ENCODE measurements around the gene CDX1. TPM values are rescaled to one million over a fixed set of nuclear protein-coding genes. Genes with fewer than 3 reads are reported as not detected.

Gene CDX1
- total and polyA plus RNA-seq, 3 donors from 2014 or later: 3.4 to 5.2 (median 3.4) TPM

DNA sequence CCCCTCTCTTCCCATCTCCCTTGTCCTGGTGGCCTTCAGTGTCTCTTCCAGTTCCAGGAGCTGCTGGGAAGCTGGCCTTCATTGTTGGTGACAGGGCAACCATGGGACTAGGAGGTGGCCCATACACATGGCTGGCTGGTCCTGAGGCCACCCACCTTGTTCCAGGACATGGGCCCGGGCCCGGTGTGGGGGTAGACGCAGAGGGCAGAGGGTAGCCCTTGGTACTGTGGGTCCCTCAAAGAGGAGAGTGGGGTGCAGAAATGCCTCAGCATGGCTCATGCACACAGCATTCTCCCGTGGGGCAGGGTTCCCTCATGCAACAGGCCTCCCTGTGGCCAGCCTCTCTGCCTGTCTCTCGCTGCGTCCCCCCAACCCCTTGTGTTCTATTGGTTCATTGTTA, 44.1 kb downstream of the CDX1 start:
- Histone ChIP-seq H3K4me3 (no peak overlapping the region), H3K4me1 (no peaks in the 10 kb centered on the region), H3K27ac (no peak overlapping the region), H3K9me3 (no peaks in the 10 kb centered on the region), H3K27me3 (no peaks in the 10 kb centered on the region), H3K36me3 (ENCODE audit: low read depth, missing control alignments) (no peaks in the 10 kb centered on the region)
- intact Hi-C loops (cut with DNase I; ENCODE audit: low total_unique reads): loop anchor here (10.0 kb wide), 1 partner anchor 86 kb away; no protein-coding TSS in a partner anchor
- DNase-seq: no peak
- TF ChIP-seq POLR2A (IDR thresholded peaks at IDR 0.05): no peak
- TF ChIP-seq, protein P1, sequence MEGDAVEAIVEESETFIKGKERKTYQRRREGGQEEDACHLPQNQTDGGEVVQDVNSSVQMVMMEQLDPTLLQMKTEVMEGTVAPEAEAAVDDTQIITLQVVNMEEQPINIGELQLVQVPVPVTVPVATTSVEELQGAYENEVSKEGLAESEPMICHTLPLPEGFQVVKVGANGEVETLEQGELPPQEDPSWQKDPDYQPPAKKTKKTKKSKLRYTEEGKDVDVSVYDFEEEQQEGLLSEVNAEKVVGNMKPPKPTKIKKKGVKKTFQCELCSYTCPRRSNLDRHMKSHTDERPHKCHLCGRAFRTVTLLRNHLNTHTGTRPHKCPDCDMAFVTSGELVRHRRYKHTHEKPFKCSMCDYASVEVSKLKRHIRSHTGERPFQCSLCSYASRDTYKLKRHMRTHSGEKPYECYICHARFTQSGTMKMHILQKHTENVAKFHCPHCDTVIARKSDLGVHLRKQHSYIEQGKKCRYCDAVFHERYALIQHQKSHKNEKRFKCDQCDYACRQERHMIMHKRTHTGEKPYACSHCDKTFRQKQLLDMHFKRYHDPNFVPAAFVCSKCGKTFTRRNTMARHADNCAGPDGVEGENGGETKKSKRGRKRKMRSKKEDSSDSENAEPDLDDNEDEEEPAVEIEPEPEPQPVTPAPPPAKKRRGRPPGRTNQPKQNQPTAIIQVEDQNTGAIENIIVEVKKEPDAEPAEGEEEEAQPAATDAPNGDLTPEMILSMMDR (IDR thresholded peaks at IDR 0.05): no peak
- 77 to 83% methylated on average over 6 of the region's 6 CpGs for WGBS, 2 donors

DNA sequence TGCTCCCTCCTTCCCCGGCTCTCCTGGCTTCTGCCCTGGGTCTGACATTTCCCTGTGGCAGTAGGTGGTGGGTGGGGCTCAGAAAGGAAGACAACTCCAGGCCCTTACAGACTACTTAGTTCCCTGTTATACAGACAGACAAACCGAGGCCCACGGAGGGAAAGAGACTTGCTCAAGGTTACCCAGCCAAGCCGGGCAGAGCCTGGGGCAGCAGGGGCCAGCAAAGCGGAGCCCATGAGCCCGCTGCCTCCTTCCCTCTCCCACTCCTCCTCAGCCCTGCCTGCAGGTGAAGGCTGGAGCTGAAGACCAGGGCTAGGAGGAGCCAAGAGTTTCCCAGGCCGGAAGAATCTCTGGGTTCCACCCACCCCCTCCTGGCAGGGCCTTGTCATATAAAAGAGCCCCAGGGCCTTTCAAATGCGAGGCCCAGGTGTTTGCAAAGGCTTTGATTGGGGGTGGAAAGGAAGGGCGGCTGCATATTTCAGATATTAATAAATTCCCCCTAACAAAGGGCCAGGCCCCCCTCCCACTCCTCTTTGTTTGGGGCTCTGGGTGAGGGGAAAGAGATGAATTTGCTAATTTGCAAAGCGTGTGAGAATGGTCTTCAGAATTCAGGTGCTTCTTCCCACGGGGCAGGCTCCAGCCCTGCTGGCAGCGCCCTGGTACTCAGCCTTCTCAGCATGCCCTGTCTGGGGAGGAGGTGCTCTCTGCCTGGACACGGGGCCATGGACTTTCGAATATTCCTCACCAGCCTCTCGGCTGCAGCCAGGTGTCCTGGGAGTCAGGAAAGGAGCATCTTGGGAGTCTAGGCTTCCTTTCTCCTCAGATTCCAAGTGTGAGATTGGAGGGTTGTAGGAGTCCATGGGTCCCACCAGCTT, 44.8 kb downstream of the CDX1 start:
- H3K4me3 ChIP-seq: no peak overlapping the region
- DNase-seq: no peak
- no peaks in the 10 kb centered on the region for H3K27me3 ChIP-seq
- 80 to 91% methylated on average over 15 of the region's 15 CpGs for WGBS, 2 donors
- H3K27ac ChIP-seq: no peak overlapping the region
- intact Hi-C loops (cut with DNase I; ENCODE audit: low total_unique reads): loop anchor here (2.0 to 10.0 kb wide), 2 partner anchors 51 to 87 kb away; no protein-coding TSS in a partner anchor
- H3K36me3 ChIP-seq (ENCODE audit: low read depth, missing control alignments): no peaks in the 10 kb centered on the region
- TF ChIP-seq, protein P1 (IDR thresholded peaks at IDR 0.05): no peak
- TF ChIP-seq POLR2A (IDR thresholded peaks at IDR 0.05): no peak
- H3K4me1 ChIP-seq: no peaks in the 10 kb centered on the region
- H3K9me3 ChIP-seq: no peaks in the 10 kb centered on the region

DNA sequence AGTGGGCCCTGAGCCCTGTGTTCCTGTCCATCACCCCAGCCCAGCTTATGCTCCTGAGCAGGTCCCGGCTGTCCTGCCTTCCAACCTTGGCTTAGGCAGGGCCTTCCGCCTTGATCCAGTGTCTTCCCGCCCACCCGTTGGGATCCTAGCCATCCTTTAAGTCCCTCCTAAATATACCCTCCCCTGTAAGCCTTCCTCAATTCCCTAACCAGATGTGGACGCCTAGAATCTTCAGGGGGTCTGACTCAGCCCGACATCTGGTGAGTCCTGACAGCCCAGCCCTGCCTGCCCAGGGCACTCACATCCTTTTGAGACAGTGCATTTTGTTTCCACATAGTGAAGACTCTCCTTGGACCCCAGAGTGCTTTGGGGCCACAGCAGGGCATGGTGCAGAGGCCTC, 47.0 kb downstream of the CDX1 start:
- no peak overlapping the region for H3K4me3 ChIP-seq
- no peaks in the 10 kb centered on the region for H3K4me1 ChIP-seq
- intact Hi-C loops (cut with DNase I; ENCODE audit: low total_unique reads): loop anchor here (2.0 to 10.0 kb wide), 2 partner anchors 53 to 89 kb away; no protein-coding TSS in a partner anchor
- DNase-seq: no peak
- no peaks in the 10 kb centered on the region for H3K27me3 ChIP-seq
- WGBS, 2 donors: 76 to 90% methylated on average over 5 to 6 of the region's 6 CpGs
- H3K27ac ChIP-seq: no peak overlapping the region
- H3K36me3 ChIP-seq (ENCODE audit: low read depth, missing control alignments): no peaks in the 10 kb centered on the region
- no peaks in the 10 kb centered on the region for H3K9me3 ChIP-seq
- no peak for TF ChIP-seq POLR2A (IDR thresholded peaks at IDR 0.05)
- TF ChIP-seq, protein P1 (IDR thresholded peaks at IDR 0.05): no peak

DNA sequence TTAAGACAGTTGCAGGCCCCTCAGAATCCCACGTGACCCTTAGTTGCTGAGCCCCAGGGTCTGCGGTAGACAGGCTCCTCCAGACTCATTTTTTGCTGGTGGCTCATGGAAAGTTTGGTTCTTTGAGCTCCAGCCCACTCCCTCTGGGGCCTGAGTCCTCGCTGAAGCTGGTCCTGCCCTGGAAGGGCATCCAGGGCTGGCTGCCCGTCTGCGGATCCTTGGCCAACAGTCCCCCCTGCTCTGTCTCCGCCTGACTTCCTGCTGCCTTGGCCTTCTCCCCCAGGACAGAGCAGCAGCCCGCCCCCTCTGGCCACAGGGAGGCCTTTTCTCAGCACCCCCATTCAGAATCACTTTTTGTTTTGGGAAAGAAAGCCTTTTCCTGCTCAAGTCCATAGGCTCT, 47.7 kb downstream of the CDX1 start:
- WGBS, 2 donors: 65 to 67% methylated on average over 7 of the region's 7 CpGs
- H3K27ac ChIP-seq: no peak overlapping the region
- no peaks in the 10 kb centered on the region for H3K36me3 ChIP-seq (ENCODE audit: low read depth, missing control alignments)
- no peak for DNase-seq
- no peaks in the 10 kb centered on the region for H3K9me3 ChIP-seq
- no peaks in the 10 kb centered on the region for H3K4me1 ChIP-seq
- no peak for TF ChIP-seq POLR2A (IDR thresholded peaks at IDR 0.05)
- TF ChIP-seq, protein P1 (IDR thresholded peaks at IDR 0.05): peak in 1 of 3 experiments; percentile 13
- intact Hi-C loops (cut with DNase I; ENCODE audit: low total_unique reads): loop anchor here (10.0 kb wide), 1 partner anchor 89 kb away; no protein-coding TSS in a partner anchor
- no peaks in the 10 kb centered on the region for H3K27me3 ChIP-seq
- H3K4me3 ChIP-seq: no peak overlapping the region
